ENCODE results near the gene DDAH2. TPM values are rescaled to one million over a fixed set of nuclear protein-coding genes. Genes with fewer than 3 reads are reported as not detected.
A peak's percentile ranks its signal among the peaks of the same experiment; 100 is the strongest.

The DDAH2 gene
- total RNA-seq, 2 donors from 2014 or later, result 150 to 153 TPM

GRCh38 chr6:31769684-31770371, 40.7 kb upstream of the DDAH2 start:
- Histone ChIP-seq H3K36me3 (ENCODE audit: control insufficient read depth, insufficient read depth, low read length) (no peaks in the 10 kb centered on the region), H3K9me3 (ENCODE audit: control insufficient read depth, low read length) (no peaks in the 10 kb centered on the region), H3K4me3 (ENCODE audit: low read length) (no peak overlapping the region), H3K27me3 (ENCODE audit: control insufficient read depth, insufficient read depth, low read length, poor library complexity, severe bottlenecking) (no peaks in the 10 kb centered on the region), H3K4me1 (ENCODE audit: control insufficient read depth, insufficient read depth, low read length) (no peaks in the 10 kb centered on the region), H3K9ac (ENCODE audit: extremely low read depth, low read length, poor library complexity, severe bottlenecking) (no peak overlapping the region), H3K27ac (ENCODE audit: low read depth, low read length) (no peak overlapping the region)
- 78 to 83% methylated on average over 5 to 12 of the region's 12 CpGs for WGBS, 2 experiments (ENCODE audit: insufficient coverage in 1 of 2, insufficient read length in 1 of 2)
- Mint-ChIP-seq H3K27me3 (ENCODE audit: insufficient read depth) (no peaks in the 10 kb centered on the region), H3K27ac (no peak overlapping the region), H3K36me3 (ENCODE audit: low read depth) (no peaks in the 10 kb centered on the region), H3K9me3 (no peaks in the 10 kb centered on the region), H3K4me1 (peaks cover 8% of the 10 kb centered on the region), H3K4me3 (no peak overlapping the region)
- DNase-seq, result peak; percentile 93
- TF ChIP-seq CTCF (conservative IDR thresholded peaks at IDR 0.05), result peak; percentile 95

GRCh38 chr6:31768363-31769257, 39.5 kb upstream of the DDAH2 start:
- H3K27me3 ChIP-seq (ENCODE audit: control insufficient read depth, insufficient read depth, low read length, poor library complexity, severe bottlenecking), result no peaks in the 10 kb centered on the region
- peaks cover 13% of the 10 kb centered on the region for H3K4me1 Mint-ChIP-seq
- DNase-seq, result no peak
- no peak for TF ChIP-seq CTCF (conservative IDR thresholded peaks at IDR 0.05)
- H3K9ac ChIP-seq (ENCODE audit: extremely low read depth, low read length, poor library complexity, severe bottlenecking), result no peak overlapping the region
- H3K4me3 ChIP-seq (ENCODE audit: low read length), result no peak overlapping the region
- H3K9me3 ChIP-seq (ENCODE audit: control insufficient read depth, low read length), result no peaks in the 10 kb centered on the region
- H3K27ac Mint-ChIP-seq, result no peak overlapping the region
- no peak overlapping the region for H3K27ac ChIP-seq (ENCODE audit: low read depth, low read length)
- 92 to 95% methylated on average over 14 to 18 of the region's 18 CpGs for WGBS, 2 experiments (ENCODE audit: insufficient coverage in 1 of 2, insufficient read length in 1 of 2)
- H3K27me3 Mint-ChIP-seq (ENCODE audit: insufficient read depth), result no peaks in the 10 kb centered on the region
- no peaks in the 10 kb centered on the region for H3K9me3 Mint-ChIP-seq
- no peaks in the 10 kb centered on the region for H3K4me1 ChIP-seq (ENCODE audit: control insufficient read depth, insufficient read depth, low read length)
- H3K36me3 Mint-ChIP-seq (ENCODE audit: low read depth), result peaks cover 2% of the 10 kb centered on the region
- no peaks in the 10 kb centered on the region for H3K36me3 ChIP-seq (ENCODE audit: control insufficient read depth, insufficient read depth, low read length)
- H3K4me3 Mint-ChIP-seq, result no peak overlapping the region

- Histone ChIP-seq H3K9ac (ENCODE audit: extremely low read depth, low read length, poor library complexity, severe bottlenecking) (no peak overlapping the region), H3K27ac (ENCODE audit: low read depth, low read length) (no peak overlapping the region), H3K4me1 (ENCODE audit: control insufficient read depth, insufficient read depth, low read length) (no peaks in the 10 kb centered on the region), H3K27me3 (ENCODE audit: control insufficient read depth, insufficient read depth, low read length, poor library complexity, severe bottlenecking) (no peaks in the 10 kb centered on the region), H3K36me3 (ENCODE audit: control insufficient read depth, insufficient read depth, low read length) (no peaks in the 10 kb centered on the region), H3K4me3 (ENCODE audit: low read length) (no peak overlapping the region), H3K9me3 (ENCODE audit: control insufficient read depth, low read length) (no peaks in the 10 kb centered on the region)
- Mint-ChIP-seq H3K4me3 (no peak overlapping the region), H3K36me3 (ENCODE audit: low read depth) (peaks cover 7% of the 10 kb centered on the region), H3K4me1 (peaks cover 18% of the 10 kb centered on the region), H3K27ac (no peak overlapping the region), H3K9me3 (no peaks in the 10 kb centered on the region), H3K27me3 (ENCODE audit: insufficient read depth) (no peaks in the 10 kb centered on the region)
- whole genome bisulfite sequencing, 2 experiments (ENCODE audit: insufficient coverage in 1 of 2, insufficient read length in 1 of 2), result 92 to 97% methylated on average over 3 to 6 of the region's 6 CpGs
- TF ChIP-seq CTCF (conservative IDR thresholded peaks at IDR 0.05), result no peak
- DNase-seq, result no peak
Observed at GRCh38 chr6:31767096-31767645, 38.1 kb upstream of the DDAH2 start.

All from endodermal cell (in vitro differentiated cells).